T47D (cell line): ENCODE data around the gene CDH7.
A peak's percentile ranks its signal among the peaks of the same experiment; 100 is the strongest.

Source experiments
- DNase-seq, 2 experiments: peaks; one replicate each; pipeline versions ENCODE4 v3.0.0 to v3.0.0-alpha.2; 2011 to 2012; ENCODE audit warnings: low read depth in 1 of 2, low spot score in 1 of 2
- JUND ChIP-seq: IDR thresholded peaks from 2 replicates; pipeline ENCODE4 v1.6.1; 2012; ENCODE audit warnings: low read depth
- in situ Hi-C: cut with HindIII; loops from 2 replicates; pipeline ENCODE4 v1.10.0; 2016; ENCODE audit warnings: low sequenced_read_pairs, low pct_unique_long_range_greater_than_20kb

The CDH7 gene

GRCh38 chr18:65750389-65751154, at the start of gene CDH7:
CDH7 (plus strand) TSS chr18:65751012; CDS start chr18:65762843, 11,831 bp downstream.
- in situ Hi-C loops: no loop called here
- no peak for TF ChIP-seq JUND
- peak; percentile 74 to 80 for DNase-seq

GRCh38 chr18:65704046-65704445, 46.8 kb upstream of the CDH7 start:
- in situ Hi-C loops: no loop called here
- DNase-seq: no peak
- TF ChIP-seq JUND: no peak

GRCh38 chr18:65706646-65707045, 44.2 kb upstream of the CDH7 start:
- in situ Hi-C loops: no loop called here
- no peak for DNase-seq
- no peak for TF ChIP-seq JUND

- TF ChIP-seq JUND: no peak
- in situ Hi-C loops: no loop called here
- DNase-seq: no peak
These were observed 39.3 kb upstream of the CDH7 start for GRCh38 chr18:65711493-65711892.

- in situ Hi-C loops: no loop called here
- DNase-seq: no peak
- no peak for TF ChIP-seq JUND
These were observed 29.2 kb upstream of the CDH7 start for GRCh38 chr18:65721619-65722018.

GRCh38 chr18:65725251-65726050, 25.4 kb upstream of the CDH7 start:
- TF ChIP-seq JUND: no peak

GRCh38 chr18:65735155-65735554, 15.7 kb upstream of the CDH7 start:
- no peak for TF ChIP-seq JUND
- no peak for DNase-seq
- in situ Hi-C loops: no loop called here

More at GRCh38 chr18:65725251-65726050, 25.4 kb upstream of the CDH7 start:
- in situ Hi-C loops: no loop called here
- peak; percentile 17 to 66 for DNase-seq

- no peak for DNase-seq
- TF ChIP-seq JUND: no peak
- in situ Hi-C loops: no loop called here
These were observed 13.3 kb upstream of the CDH7 start for GRCh38 chr18:65737471-65737955.

GRCh38 chr18:65746936-65747335, 3.9 kb upstream of the CDH7 start:
- in situ Hi-C loops: no loop called here
- no peak for TF ChIP-seq JUND
- no peak for DNase-seq

- DNase-seq: no peak
- TF ChIP-seq JUND: no peak
- in situ Hi-C loops: no loop called here
These were observed 2.5 kb upstream of the CDH7 start for GRCh38 chr18:65748321-65748720.

GRCh38 chr18:65749841-65750240, 971 bp upstream of the CDH7 start:
- in situ Hi-C loops: no loop called here
- no peak for TF ChIP-seq JUND
- no peak for DNase-seq

- TF ChIP-seq JUND: no peak
- DNase-seq: no peak
- in situ Hi-C loops: no loop called here
These were observed 608 bp downstream of the CDH7 start for GRCh38 chr18:65751155-65752085.
